H54 (cell line): ENCODE results near the gene TMEM130.

ENCODE experiments used
- DNase-seq: peaks from one replicate; pipeline ENCODE4 v3.0.0; 2011; ENCODE audit warnings: low spot score, mixed read lengths; ENCODE audit not compliant: insufficient read length
- FAIRE-seq: peaks from 3 replicates; lab custom pipeline; 2011; peaks lifted over from hg19 to GRCh38; lab: Jason Lieb, UNC
- POLR2A ChIP-seq: IDR thresholded peaks from 2 replicates; pipeline ENCODE4 v1.6.1; 2011; ENCODE audit warnings: low read depth, mild to moderate bottlenecking, low read length

TMEM130 gene

GRCh38 chr7:98821348-98821747, 48.5 kb downstream of the TMEM130 start:
- DNase-seq (no peak), FAIRE-seq (no peak)
- no peak for TF ChIP-seq POLR2A

GRCh38 chr7:98816967-98817710, 52.7 kb downstream of the TMEM130 start:
- DNase-seq (no peak), FAIRE-seq (no peak)
- no peak for TF ChIP-seq POLR2A

- TF ChIP-seq POLR2A: no peak
- DNase-seq (no peak), FAIRE-seq (no peak)
Observed at GRCh38 chr7:98816241-98816640, 53.6 kb downstream of the TMEM130 start.

- DNase-seq (no peak), FAIRE-seq (no peak)
- TF ChIP-seq POLR2A: no peak
Observed at GRCh38 chr7:98815313-98815712, 54.5 kb downstream of the TMEM130 start.

- TF ChIP-seq POLR2A: no peak
- DNase-seq (no peak), FAIRE-seq (no peak)
Observed at GRCh38 chr7:98811299-98811698, 58.5 kb downstream of the TMEM130 start.

- no peak for TF ChIP-seq POLR2A
- DNase-seq (no peak), FAIRE-seq (no peak)
Observed at GRCh38 chr7:98810153-98810802, 59.5 kb downstream of the TMEM130 start.

- FAIRE-seq: no peak
- TF ChIP-seq POLR2A: no peak
Observed at GRCh38 chr7:98808751-98809460, 60.9 kb downstream of the TMEM130 start.

GRCh38 chr7:98807068-98808048, 62.5 kb downstream of the TMEM130 start:
- TF ChIP-seq POLR2A: no peak
- FAIRE-seq: no peak
- no peak for DNase-seq

More at GRCh38 chr7:98808751-98809460, 60.9 kb downstream of the TMEM130 start:
- no peak for DNase-seq

GRCh38 chr7:98805956-98806838, 63.6 kb downstream of the TMEM130 start:
- no peak for TF ChIP-seq POLR2A
- DNase-seq: no peak
- no peak for FAIRE-seq

GRCh38 chr7:98802781-98803110, 67.1 kb downstream of the TMEM130 start:
- no peak for FAIRE-seq
- no peak for TF ChIP-seq POLR2A
- DNase-seq: no peak

GRCh38 chr7:98802088-98802780, 67.6 kb downstream of the TMEM130 start:
- DNase-seq: no peak
- FAIRE-seq: no peak
- no peak for TF ChIP-seq POLR2A

- no peak for TF ChIP-seq POLR2A
- FAIRE-seq (no peak), DNase-seq (no peak)
Observed at GRCh38 chr7:98800996-98801395, 68.8 kb downstream of the TMEM130 start.
